Activated T-cell treated with anti-CD3 and anti-CD28 coated beads, Interleukin-2, amount 50 U/mL, for 72 hours (primary cell): ENCODE results near the gene LMBRD1. TPM values are rescaled to one million over a fixed set of nuclear protein-coding genes. Genes with fewer than 3 reads are reported as not detected.
"Not testable (repeated sequence)": the region's sequence is repeated elsewhere in the genome, so short reads cannot be mapped to it uniquely, and the experiment has no call there.

Experiments used
- ATAC-seq, 2 donors: fragments of 150-1000 bp; cut with Tn5 transposase; replicated peaks in 1 of 2; 2 replicates each; pipeline ENCODE4 v1.10.0; 2021; ENCODE audit warnings: moderate library complexity in 2 of 2, mild to moderate bottlenecking in 1 of 2
- DNase-seq, 2 donors: peaks; one replicate each; pipeline ENCODE4 v3.0.0; 2021 to 2022; ENCODE audit warnings: mixed read lengths in 1 of 2
- H3K27ac Mint-ChIP-seq: one replicate; pipeline ENCODE4 v1.8.0; 2022; ENCODE audit warnings: mild to moderate bottlenecking, moderate library complexity, mixed read lengths
- H3K27me3 Mint-ChIP-seq: one replicate; pipeline ENCODE4 v1.8.0; 2022; ENCODE audit warnings: low read depth, mixed read lengths
- H3K36me3 Mint-ChIP-seq, 2 donors: one replicate each; pipeline ENCODE4 v1.8.0; 2022; ENCODE audit warnings: mixed read lengths in 2 of 2, mild to moderate bottlenecking in 1 of 2; ENCODE audit not compliant: insufficient read depth in 2 of 2
- H3K4me1 Mint-ChIP-seq: one replicate; pipeline ENCODE4 v1.8.0; 2022; ENCODE audit warnings: low read depth, mixed read lengths
- H3K4me3 Mint-ChIP-seq, 2 donors: one replicate each; pipeline ENCODE4 v1.8.0; 2022; ENCODE audit warnings: mild to moderate bottlenecking in 2 of 2, mixed read lengths in 2 of 2, moderate library complexity in 2 of 2
- H3K9me3 Mint-ChIP-seq, 2 donors: one replicate each; pipeline ENCODE4 v1.8.0; 2022; ENCODE audit warnings: mixed read lengths in 2 of 2
- total RNA-seq, 2 donors: library from RNA; stranded (reverse); gene quantifications; one replicate each; pipeline ENCODE4 v1.2.3, GENCODE V29; 2022

Gene LMBRD1
- total RNA-seq, 2 donors from 2014 or later: 24.5 to 24.8 TPM

DNA sequence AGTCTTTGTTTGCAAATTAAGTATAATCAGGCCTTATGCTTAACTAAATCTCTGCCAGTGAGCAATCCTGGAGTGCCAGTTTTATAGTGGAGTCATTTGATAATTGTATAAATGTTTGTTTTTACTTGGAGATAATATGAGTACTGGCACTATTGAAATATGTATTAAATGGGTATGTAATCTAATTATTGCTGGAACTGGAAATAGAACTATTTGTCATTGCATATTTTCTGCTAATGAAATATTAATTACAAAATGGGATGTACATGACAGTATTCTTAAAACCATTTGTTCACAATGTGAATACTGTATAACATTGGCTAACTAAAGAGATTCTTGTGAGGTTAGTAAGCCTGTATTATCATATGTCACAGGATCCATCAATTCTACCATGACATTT, 20.5 kb upstream of the LMBRD1 start:
- H3K4me3 Mint-ChIP-seq: no peak overlapping the region
- no peak overlapping the region for H3K27ac Mint-ChIP-seq
- ATAC-seq (no peak), DNase-seq (no peak)
- peaks cover 43% of the 10 kb centered on the region for H3K4me1 Mint-ChIP-seq
- no peaks in the 10 kb centered on the region for H3K9me3 Mint-ChIP-seq
- H3K36me3 Mint-ChIP-seq: no peaks in the 10 kb centered on the region
- no peaks in the 10 kb centered on the region for H3K27me3 Mint-ChIP-seq

DNA sequence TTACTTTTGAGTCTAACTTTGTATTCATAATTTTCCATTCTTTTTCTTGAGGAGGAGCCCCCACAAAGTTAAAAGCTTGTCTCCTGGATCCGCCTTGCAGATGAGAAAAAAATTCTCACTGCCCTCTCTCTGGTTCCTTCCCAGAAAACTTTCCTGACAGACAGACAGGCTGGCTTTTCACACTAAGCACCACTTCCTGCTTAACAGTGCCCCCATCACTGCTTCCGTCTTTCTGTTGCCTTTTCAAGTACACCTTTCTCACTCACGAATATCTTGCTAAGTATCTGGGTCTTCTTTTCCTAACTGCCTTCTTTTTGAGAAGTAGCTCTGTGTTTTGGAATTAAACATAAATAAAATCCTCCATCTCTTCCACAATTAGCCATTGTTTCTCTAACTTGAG, 19.8 kb upstream of the LMBRD1 start:
- H3K9me3 Mint-ChIP-seq: no peaks in the 10 kb centered on the region
- no peaks in the 10 kb centered on the region for H3K27me3 Mint-ChIP-seq
- peaks cover 51% of the 10 kb centered on the region for H3K4me1 Mint-ChIP-seq
- H3K4me3 Mint-ChIP-seq: peak overlapping the region; percentile 78 to 90
- ATAC-seq: peak in 1 of 2 donors; percentile 38
- peak overlapping the region; percentile 98 for H3K27ac Mint-ChIP-seq
- no peak for DNase-seq
- H3K36me3 Mint-ChIP-seq: no peaks in the 10 kb centered on the region

DNA sequence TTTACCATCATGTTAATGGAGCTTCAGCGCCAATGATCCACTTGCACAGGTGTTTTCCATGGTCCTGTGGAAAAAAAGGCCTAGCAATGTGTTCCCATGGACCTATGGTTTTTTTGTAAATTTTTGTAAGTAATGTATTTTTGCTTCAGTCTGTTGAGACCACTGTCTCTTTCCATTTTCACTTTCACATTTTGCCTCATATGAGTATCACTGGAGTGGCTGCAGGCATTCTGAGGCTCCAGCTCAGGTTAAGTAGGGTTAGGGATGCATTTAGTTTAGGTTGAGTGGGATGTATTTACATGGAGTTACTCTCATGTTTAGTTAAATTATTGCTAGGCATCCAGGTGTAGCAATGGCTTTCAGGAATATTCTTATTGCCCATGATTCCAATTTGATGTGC, 19.2 kb upstream of the LMBRD1 start:
- no peak for DNase-seq
- no peaks in the 10 kb centered on the region for H3K9me3 Mint-ChIP-seq
- H3K4me3 Mint-ChIP-seq: peak overlapping the region; percentile 78 to 90
- H3K27ac Mint-ChIP-seq: peak overlapping the region; percentile 98
- no peaks in the 10 kb centered on the region for H3K36me3 Mint-ChIP-seq
- no peaks in the 10 kb centered on the region for H3K27me3 Mint-ChIP-seq
- peak; percentile 74 to 77 for ATAC-seq
- peaks cover 54% of the 10 kb centered on the region for H3K4me1 Mint-ChIP-seq

DNA sequence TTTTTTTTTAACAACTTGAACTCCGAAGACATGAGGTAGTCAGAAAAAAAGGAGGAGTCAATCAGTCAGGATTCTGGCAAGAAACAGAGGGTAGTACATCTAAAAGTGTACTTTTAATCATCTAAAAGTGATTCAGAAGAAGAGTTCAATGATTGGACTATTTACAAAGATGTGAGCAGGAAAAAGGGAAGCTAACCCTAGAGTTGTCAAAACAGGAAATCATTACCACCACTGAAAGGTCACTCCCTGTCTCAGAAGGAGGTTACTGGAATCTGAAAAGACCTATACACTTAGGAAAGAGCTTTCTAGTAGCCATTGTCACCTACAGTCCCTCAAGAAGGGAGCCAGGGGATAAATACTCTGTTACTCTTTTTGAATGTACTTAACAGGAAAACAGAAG, 16.7 kb upstream of the LMBRD1 start:
- peak; percentile 59 to 72 for ATAC-seq
- no peaks in the 10 kb centered on the region for H3K36me3 Mint-ChIP-seq
- H3K4me1 Mint-ChIP-seq: peaks cover 54% of the 10 kb centered on the region
- H3K4me3 Mint-ChIP-seq: peak overlapping the region; percentile 56 to 82
- no peaks in the 10 kb centered on the region for H3K27me3 Mint-ChIP-seq
- H3K27ac Mint-ChIP-seq: peak overlapping the region; percentile 93
- DNase-seq: no peak
- no peaks in the 10 kb centered on the region for H3K9me3 Mint-ChIP-seq

DNA sequence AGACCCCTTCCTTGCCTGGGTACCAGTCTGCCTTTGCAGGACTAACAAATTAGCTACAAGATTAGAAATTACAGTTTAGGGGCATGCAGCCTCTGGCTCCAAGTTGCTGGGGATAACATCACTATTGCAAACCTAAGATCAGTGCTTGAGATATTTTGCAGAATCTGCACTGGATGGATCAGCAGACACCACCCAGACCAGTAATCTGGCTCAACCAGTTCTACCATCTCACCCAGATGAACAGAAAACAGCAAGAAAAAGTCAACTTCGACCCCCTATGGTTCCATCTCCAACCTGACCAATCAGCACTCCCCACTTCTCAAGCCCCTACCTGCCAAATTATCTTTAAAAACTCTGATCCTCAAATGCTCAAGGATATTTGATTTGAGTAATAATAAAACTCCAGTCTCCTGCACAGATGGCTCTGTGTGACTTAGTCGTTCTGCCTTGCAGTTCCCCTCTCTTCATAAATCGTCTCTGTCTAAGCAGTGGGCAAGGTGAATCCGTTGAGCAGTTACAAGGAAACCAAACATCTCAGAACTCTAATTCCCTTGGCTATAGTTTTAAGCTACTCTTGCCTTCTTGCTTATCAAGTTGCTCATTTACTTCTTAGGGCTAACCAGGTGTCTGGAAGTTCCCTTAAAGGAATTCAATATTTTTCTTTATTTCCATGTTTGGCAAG, 16.1 kb upstream of the LMBRD1 start:
- H3K9me3 Mint-ChIP-seq: no peaks in the 10 kb centered on the region
- ATAC-seq: peak in 1 of 2 donors; percentile 12
- no peak for DNase-seq
- peak overlapping the region; percentile 93 for H3K27ac Mint-ChIP-seq
- H3K36me3 Mint-ChIP-seq: no peaks in the 10 kb centered on the region
- H3K27me3 Mint-ChIP-seq: no peaks in the 10 kb centered on the region
- peak overlapping the region; percentile 56 to 82 for H3K4me3 Mint-ChIP-seq
- H3K4me1 Mint-ChIP-seq: peaks cover 54% of the 10 kb centered on the region

DNA sequence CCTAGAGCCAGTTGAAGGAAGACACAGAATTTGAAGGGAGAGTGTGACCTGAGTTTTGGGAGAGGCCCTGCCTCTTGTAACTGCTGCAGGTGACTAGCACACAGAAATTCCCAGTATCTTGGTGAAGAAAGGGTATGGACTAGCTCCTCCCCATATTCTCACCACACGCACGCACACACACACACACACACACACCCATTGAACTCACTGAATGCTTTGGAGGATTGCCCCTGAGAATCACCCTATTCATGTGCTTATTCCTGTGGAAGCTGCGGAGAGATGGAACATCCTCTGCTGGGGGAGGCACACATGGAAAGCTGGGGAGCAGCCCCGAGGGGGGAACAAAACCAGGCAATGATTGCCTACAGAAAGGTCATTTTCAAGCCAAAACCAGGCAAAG, 6.2 kb upstream of the LMBRD1 start:
- DNase-seq (no peak), ATAC-seq (no peak)
- peaks cover 6% of the 10 kb centered on the region for H3K4me1 Mint-ChIP-seq
- no peak overlapping the region for H3K27ac Mint-ChIP-seq
- H3K9me3 Mint-ChIP-seq: no peaks in the 10 kb centered on the region
- H3K36me3 Mint-ChIP-seq: no peaks in the 10 kb centered on the region
- H3K27me3 Mint-ChIP-seq: no peaks in the 10 kb centered on the region
- H3K4me3 Mint-ChIP-seq: no peak overlapping the region

DNA sequence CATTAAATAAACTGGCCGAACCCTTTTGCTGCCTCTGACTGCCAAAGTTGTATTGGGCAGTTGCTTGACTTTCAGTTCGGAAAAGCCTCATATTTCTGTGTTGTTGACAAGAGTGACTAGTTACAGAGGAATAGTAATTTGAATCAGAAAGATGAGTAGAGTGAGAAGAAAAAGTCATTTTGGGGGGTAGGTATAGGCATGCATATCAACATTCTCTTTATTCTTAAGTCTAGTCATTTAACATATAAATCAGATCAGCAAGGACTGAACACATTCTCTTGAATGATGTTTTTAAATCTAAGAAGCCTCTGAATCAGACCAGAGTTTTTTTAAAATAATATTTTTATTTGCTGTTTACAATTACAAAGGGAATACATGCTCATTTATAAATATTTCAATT, 4.9 kb upstream of the LMBRD1 start:
- Mint-ChIP-seq H3K9me3 (no peaks in the 10 kb centered on the region), H3K4me3 (no peak overlapping the region), H3K27me3 (no peaks in the 10 kb centered on the region), H3K36me3 (no peaks in the 10 kb centered on the region), H3K4me1 (peaks cover 16% of the 10 kb centered on the region), H3K27ac (no peak overlapping the region)
- ATAC-seq (no peak), DNase-seq (no peak)

DNA sequence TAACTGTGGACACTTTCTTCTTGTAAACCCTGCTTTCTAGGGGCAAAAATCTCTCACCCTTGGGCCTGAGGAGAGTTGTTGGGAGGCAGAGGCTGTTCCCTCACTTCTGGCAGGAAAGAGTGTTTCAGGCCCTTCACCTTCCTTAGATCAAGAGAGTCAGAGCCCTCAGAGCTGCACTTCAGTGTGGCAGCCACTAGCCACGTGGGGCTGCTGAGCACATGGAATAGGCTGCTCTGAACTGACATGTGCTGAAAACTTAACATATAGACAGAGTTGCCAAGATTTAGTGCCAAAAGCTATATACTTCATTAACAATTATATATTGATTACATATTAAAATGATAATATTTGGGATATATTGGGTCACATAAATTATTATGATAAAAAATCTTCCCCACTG, 4.4 kb upstream of the LMBRD1 start:
- H3K4me3 Mint-ChIP-seq: no peak overlapping the region
- no peaks in the 10 kb centered on the region for H3K9me3 Mint-ChIP-seq
- DNase-seq (no peak), ATAC-seq (no peak)
- no peak overlapping the region for H3K27ac Mint-ChIP-seq
- no peaks in the 10 kb centered on the region for H3K27me3 Mint-ChIP-seq
- peaks cover 0 to 2% of the 10 kb centered on the region in 2 donors for H3K36me3 Mint-ChIP-seq
- H3K4me1 Mint-ChIP-seq: peaks cover 16% of the 10 kb centered on the region

DNA sequence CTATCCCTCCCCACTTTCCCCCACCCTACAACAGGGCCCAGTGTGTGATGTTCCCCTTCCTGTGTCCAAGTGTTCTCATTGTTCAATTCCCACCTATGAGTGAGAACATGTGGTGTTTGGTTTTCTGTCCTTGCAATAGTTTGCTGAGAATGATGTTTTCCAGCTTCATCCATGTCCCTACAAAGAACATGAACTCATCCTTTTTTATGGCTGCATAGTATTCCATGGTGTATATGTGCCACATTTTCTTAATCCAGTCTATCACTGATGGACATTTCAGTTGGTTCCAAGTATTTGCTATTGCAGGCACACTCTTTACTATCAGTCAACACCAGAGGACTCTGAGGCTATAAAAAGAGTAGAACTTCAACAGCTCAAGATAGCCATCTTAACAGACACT, 2.0 kb upstream of the LMBRD1 start:
- not testable (repeated sequence) for H3K36me3 Mint-ChIP-seq, ATAC-seq, H3K9me3 Mint-ChIP-seq, H3K27ac Mint-ChIP-seq, H3K27me3 Mint-ChIP-seq, H3K4me3 Mint-ChIP-seq, DNase-seq
- peaks cover 32% of the 10 kb centered on the region for H3K4me1 Mint-ChIP-seq

DNA sequence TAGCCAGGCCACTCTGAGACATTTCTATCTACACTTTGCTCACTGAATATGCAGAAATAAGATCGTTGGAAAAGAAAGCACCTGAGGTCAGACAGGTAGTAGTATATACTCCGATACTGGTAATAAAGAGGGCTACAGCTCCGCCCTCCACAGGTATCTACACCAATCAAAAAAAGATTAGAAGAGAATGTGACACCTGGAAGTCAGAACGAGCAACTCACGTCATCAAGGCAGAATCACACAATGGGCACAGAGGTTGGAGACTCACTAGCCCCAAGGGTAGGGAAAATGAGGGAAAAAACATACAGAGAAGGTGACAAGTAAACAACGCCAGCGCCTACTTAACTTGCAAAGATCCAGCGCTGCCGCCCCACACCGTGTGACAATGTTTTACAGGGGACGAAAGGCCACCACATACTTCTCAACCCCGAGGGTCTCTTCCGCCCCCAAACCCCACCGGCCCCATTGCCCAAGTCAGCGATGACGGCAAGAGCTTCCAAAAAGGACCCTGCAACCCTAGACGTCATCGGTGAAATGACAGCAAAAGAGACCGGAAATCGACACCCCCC, 653 bp downstream of the LMBRD1 start:
- DNase-seq: peak; percentile 30 to 32
- Mint-ChIP-seq H3K36me3 (peaks cover 4 to 6% of the 10 kb centered on the region in 2 donors), H3K27ac (peak overlapping the region; percentile 82), H3K27me3 (no peaks in the 10 kb centered on the region), H3K4me3 (peak overlapping the region; percentile 85 to 91), H3K4me1 (peaks cover 54% of the 10 kb centered on the region), H3K9me3 (no peaks in the 10 kb centered on the region)
- peak; percentile 6 to 27 for ATAC-seq

DNA sequence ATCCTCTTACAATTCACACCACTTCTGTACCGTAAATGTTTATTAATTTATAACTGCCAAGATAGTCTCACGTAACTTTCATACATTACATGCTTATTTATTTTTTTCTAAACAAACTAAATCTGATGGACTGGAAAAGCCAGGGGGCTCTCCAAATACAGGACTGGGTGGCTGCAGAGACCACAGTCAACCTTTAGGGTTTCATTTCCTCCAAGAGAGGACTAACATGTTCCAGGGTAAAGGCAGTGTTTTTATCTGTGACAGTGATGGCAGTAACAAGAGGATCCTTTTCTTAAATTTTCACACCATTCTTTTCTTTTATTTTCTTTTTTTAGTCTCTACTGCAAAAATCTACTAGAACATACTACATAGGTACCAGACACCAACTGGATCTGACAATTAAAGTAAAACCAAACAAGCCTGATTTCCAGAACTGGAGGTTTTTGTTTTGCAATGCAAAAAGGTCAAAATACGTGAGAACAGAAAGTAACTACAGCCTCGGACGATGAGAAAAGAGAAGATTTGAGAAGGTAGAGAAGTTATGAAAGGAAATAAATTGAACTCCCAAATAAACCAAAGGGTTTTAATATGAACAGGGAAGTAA, 1.2 kb downstream of the LMBRD1 start:
- no peaks in the 10 kb centered on the region for H3K9me3 Mint-ChIP-seq
- H3K27ac Mint-ChIP-seq: peak overlapping the region; percentile 82
- H3K36me3 Mint-ChIP-seq: peaks cover 4 to 6% of the 10 kb centered on the region in 2 donors
- DNase-seq (no peak), ATAC-seq (no peak)
- no peaks in the 10 kb centered on the region for H3K27me3 Mint-ChIP-seq
- H3K4me3 Mint-ChIP-seq: peak overlapping the region; percentile 85 to 91
- H3K4me1 Mint-ChIP-seq: peaks cover 49% of the 10 kb centered on the region

DNA sequence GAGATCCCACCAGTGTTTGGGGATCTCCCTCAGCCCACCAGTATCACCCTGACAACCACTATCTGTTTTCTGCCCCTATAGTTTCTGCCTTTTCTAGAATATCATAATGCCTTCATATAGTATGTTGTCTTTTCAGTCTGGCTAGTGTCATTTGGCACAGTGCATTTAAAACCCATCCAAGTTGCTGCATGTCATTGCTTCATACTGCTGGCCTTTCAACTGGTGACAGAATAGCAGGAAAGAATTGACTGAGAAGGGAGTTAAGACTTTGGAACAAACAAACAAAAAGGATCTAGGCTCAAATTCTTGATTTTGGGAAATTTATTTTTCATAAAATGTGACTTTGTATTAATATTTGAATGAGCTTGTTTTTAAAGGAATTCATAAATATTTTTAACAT, 4.5 kb downstream of the LMBRD1 start:
- H3K4me1 Mint-ChIP-seq: peaks cover 52% of the 10 kb centered on the region
- H3K4me3 Mint-ChIP-seq: no peak overlapping the region
- DNase-seq (no peak), ATAC-seq (no peak)
- no peak overlapping the region for H3K27ac Mint-ChIP-seq
- no peaks in the 10 kb centered on the region for H3K27me3 Mint-ChIP-seq
- H3K36me3 Mint-ChIP-seq: peaks cover 4 to 15% of the 10 kb centered on the region in 2 donors
- H3K9me3 Mint-ChIP-seq: no peaks in the 10 kb centered on the region

DNA sequence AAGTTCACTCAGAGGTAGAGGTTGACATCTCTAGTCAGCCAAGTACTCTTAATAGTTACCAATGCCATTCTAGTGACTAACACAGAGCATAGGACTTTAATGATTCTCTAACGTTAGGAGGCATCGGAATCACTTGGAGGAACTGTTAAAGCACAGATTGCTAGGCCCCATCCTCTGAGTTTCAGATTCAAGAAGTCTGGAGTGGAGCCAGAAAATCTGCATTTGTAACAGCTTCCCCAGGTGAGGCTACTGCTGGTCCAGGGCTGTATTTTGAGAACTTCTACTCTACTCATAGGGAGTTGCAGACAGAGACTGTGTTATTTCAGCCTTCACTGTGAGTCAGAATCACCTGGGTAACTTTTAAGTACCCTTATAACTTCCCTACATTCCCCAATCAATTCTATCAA, 5.7 kb downstream of the LMBRD1 start:
- ATAC-seq: no peak
- H3K36me3 Mint-ChIP-seq: peaks cover 2 to 14% of the 10 kb centered on the region in 2 donors
- no peak overlapping the region for H3K4me3 Mint-ChIP-seq
- no peak for DNase-seq
- H3K27ac Mint-ChIP-seq: no peak overlapping the region
- no peaks in the 10 kb centered on the region for H3K9me3 Mint-ChIP-seq
- no peaks in the 10 kb centered on the region for H3K27me3 Mint-ChIP-seq
- H3K4me1 Mint-ChIP-seq: peaks cover 51% of the 10 kb centered on the region
